Measurements from ENCODE around the gene MSL2.

MSL2 gene

DNA sequence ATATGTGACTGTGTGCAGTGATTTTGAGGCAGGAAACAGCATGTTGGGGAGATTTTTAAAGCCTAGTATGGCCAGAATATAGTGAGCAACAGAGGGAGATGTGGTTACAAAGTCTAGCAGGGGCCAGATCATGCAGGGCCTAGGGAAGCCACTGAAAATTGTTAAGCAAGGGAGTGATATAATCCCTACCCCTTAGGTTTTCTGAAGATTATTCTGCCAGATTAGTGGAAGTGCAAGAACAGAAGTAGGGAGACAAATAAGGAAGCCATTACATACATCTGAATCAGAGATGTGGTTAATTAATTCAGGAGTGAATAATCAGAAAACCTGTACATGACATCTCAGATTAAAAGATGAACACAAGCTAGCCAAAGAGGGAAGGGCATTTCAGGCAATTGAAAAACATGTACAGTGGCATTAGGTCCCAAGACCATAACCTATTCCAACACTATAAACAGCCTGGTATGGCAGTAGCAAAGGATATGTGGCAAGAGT lies 54.8 kb downstream of the MSL2 start:
- no peak overlapping the region for H2AFZ ChIP-seq (ENCODE audit: low read length)
- H3K27ac ChIP-seq (ENCODE audit: low read depth, low read length, poor library complexity, severe bottlenecking) = no peak overlapping the region
- no peak overlapping the region for H3K9ac ChIP-seq (ENCODE audit: low read length)
- peaks cover 3% of the 10 kb centered on the region; the same call in 1 of the 2 replicates for H4K20me1 ChIP-seq (ENCODE audit: insufficient read depth, low read length)
- H3K79me2 ChIP-seq (ENCODE audit: insufficient read depth, low read length) = no peaks in the 10 kb centered on the region
- H3K4me3 ChIP-seq (ENCODE audit: low read depth, low read length, poor library complexity, severe bottlenecking) = no peak overlapping the region
- peaks cover 6% of the 10 kb centered on the region for H3K4me1 ChIP-seq (ENCODE audit: insufficient read depth, low read length, severe bottlenecking)
- H3K36me3 ChIP-seq (ENCODE audit: insufficient read depth, low read length) = no peaks in the 10 kb centered on the region; the same call in 1 of the 2 replicates
- H3F3A ChIP-seq (ENCODE audit: insufficient read depth, low read length) = peaks cover 7% of the 10 kb centered on the region; the same call in 1 of the 2 replicates
- no peaks in the 10 kb centered on the region for H3K27me3 ChIP-seq (ENCODE audit: insufficient read depth, low read length)
- TF ChIP-seq EZH2 (IDR thresholded peaks at IDR 0.05; ENCODE audit: borderline replicate concordance, low read length) = no peak
- TF ChIP-seq, protein P1, sequence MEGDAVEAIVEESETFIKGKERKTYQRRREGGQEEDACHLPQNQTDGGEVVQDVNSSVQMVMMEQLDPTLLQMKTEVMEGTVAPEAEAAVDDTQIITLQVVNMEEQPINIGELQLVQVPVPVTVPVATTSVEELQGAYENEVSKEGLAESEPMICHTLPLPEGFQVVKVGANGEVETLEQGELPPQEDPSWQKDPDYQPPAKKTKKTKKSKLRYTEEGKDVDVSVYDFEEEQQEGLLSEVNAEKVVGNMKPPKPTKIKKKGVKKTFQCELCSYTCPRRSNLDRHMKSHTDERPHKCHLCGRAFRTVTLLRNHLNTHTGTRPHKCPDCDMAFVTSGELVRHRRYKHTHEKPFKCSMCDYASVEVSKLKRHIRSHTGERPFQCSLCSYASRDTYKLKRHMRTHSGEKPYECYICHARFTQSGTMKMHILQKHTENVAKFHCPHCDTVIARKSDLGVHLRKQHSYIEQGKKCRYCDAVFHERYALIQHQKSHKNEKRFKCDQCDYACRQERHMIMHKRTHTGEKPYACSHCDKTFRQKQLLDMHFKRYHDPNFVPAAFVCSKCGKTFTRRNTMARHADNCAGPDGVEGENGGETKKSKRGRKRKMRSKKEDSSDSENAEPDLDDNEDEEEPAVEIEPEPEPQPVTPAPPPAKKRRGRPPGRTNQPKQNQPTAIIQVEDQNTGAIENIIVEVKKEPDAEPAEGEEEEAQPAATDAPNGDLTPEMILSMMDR (IDR thresholded peaks at IDR 0.05; ENCODE audit: low read length) = no peak
- H3K9me3 ChIP-seq (ENCODE audit: low read length) = no peaks in the 10 kb centered on the region
- H3K9me2 ChIP-seq (ENCODE audit: low read depth, low read length) = no peaks in the 10 kb centered on the region
- H3K4me2 ChIP-seq (ENCODE audit: low read length) = no peak overlapping the region

DNA sequence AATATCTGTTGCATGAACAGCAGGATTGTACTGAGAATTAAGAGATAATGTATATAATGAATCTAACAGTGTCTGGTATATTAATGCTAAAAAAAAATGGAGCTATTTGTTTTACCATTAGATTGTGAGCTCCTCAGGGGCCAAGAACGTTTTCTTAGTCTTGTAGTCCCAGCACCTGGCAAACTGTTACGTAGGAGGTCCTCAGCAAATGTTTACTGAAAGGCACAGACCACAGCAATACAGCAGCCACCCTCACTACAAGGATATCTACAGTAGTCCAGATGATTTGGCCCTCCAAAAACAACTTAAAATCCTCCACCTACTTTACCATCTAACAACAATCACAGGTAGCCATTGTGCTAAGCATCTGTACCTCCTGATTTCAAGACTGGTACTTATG lies 59.7 kb downstream of the MSL2 start:
- Histone ChIP-seq H4K20me1 (ENCODE audit: insufficient read depth, low read length) (no peaks in the 10 kb centered on the region), H3K36me3 (ENCODE audit: insufficient read depth, low read length) (no peaks in the 10 kb centered on the region), H3K9ac (ENCODE audit: low read length) (no peak overlapping the region), H3K4me2 (ENCODE audit: low read length) (no peak overlapping the region; the same call in 1 of the 2 replicates), H3F3A (ENCODE audit: insufficient read depth, low read length) (peaks cover 2% of the 10 kb centered on the region; the same call in 1 of the 2 replicates), H3K9me2 (ENCODE audit: low read depth, low read length) (no peaks in the 10 kb centered on the region), H2AFZ (ENCODE audit: low read length) (peak overlapping the region; percentile 38; the same call in 1 of the 2 replicates), H3K4me3 (ENCODE audit: low read depth, low read length, poor library complexity, severe bottlenecking) (no peak overlapping the region), H3K27me3 (ENCODE audit: insufficient read depth, low read length) (no peaks in the 10 kb centered on the region), H3K4me1 (ENCODE audit: insufficient read depth, low read length, severe bottlenecking) (peaks cover 7% of the 10 kb centered on the region), H3K27ac (ENCODE audit: low read depth, low read length, poor library complexity, severe bottlenecking) (no peak overlapping the region), H3K79me2 (ENCODE audit: insufficient read depth, low read length) (no peaks in the 10 kb centered on the region), H3K9me3 (ENCODE audit: low read length) (no peaks in the 10 kb centered on the region)
- TF ChIP-seq, protein P1 (IDR thresholded peaks at IDR 0.05; ENCODE audit: low read length) = no peak
- TF ChIP-seq EZH2 (IDR thresholded peaks at IDR 0.05; ENCODE audit: borderline replicate concordance, low read length) = no peak

DNA sequence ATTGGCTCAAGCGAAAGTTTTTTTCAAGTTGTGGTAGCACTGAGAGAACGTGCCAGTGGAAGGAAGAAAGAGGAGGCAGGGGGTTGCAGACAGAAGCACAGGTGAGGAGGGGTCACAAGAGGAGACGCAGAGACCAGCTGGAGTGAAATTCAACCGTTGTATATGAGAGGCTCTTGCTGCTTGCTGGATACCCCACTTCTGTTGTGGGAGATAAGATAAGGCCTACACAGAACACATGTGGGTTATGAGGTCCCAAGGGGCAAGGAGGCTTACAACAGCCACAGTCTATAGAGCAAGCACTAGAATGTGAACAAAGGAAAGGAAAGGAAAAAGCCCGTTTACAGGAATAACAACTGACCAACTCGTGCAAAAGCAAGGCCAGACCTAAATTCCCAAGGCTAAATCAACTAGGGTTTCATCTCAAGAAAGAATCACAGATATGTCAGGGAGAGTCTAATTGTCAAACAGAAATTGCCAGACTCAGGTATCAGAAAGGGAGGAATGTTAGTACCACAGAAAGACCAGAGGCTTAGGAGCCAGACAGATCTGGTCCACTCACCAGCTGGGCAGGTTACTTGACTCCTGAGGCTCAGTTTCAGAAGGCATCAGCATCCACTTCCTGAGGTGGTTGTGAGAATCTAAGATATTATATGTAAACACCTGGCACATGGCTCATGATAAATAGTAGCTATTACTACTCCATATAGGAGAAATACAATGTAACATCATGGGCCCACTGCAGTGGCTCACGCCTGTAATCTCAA lies 60.9 kb downstream of the MSL2 start:
- no peaks in the 10 kb centered on the region for H3K27me3 ChIP-seq (ENCODE audit: insufficient read depth, low read length)
- H3K9ac ChIP-seq (ENCODE audit: low read length) = no peak overlapping the region
- no peaks in the 10 kb centered on the region for H3K36me3 ChIP-seq (ENCODE audit: insufficient read depth, low read length)
- H3F3A ChIP-seq (ENCODE audit: insufficient read depth, low read length) = no peaks in the 10 kb centered on the region
- no peak overlapping the region for H3K4me3 ChIP-seq (ENCODE audit: low read depth, low read length, poor library complexity, severe bottlenecking)
- H3K79me2 ChIP-seq (ENCODE audit: insufficient read depth, low read length) = no peaks in the 10 kb centered on the region
- H3K27ac ChIP-seq (ENCODE audit: low read depth, low read length, poor library complexity, severe bottlenecking) = no peak overlapping the region
- H4K20me1 ChIP-seq (ENCODE audit: insufficient read depth, low read length) = no peaks in the 10 kb centered on the region
- peaks cover 7% of the 10 kb centered on the region for H3K4me1 ChIP-seq (ENCODE audit: insufficient read depth, low read length, severe bottlenecking)
- H3K9me3 ChIP-seq (ENCODE audit: low read length) = no peaks in the 10 kb centered on the region
- no peak for TF ChIP-seq EZH2 (IDR thresholded peaks at IDR 0.05; ENCODE audit: borderline replicate concordance, low read length)
- TF ChIP-seq, protein P1 (IDR thresholded peaks at IDR 0.05; ENCODE audit: low read length) = no peak
- no peak overlapping the region for H2AFZ ChIP-seq (ENCODE audit: low read length)
- no peak overlapping the region for H3K4me2 ChIP-seq (ENCODE audit: low read length)
- H3K9me2 ChIP-seq (ENCODE audit: low read depth, low read length) = no peaks in the 10 kb centered on the region

Data from OCI-LY1 (cell line).